ENCODE data around the gene CFD. TPM values are rescaled to one million over a fixed set of nuclear protein-coding genes. Genes with fewer than 3 reads are reported as not detected.

Gene CFD
- total RNA-seq, 1 experiment from 2014 or later = 8.0 TPM

DNA sequence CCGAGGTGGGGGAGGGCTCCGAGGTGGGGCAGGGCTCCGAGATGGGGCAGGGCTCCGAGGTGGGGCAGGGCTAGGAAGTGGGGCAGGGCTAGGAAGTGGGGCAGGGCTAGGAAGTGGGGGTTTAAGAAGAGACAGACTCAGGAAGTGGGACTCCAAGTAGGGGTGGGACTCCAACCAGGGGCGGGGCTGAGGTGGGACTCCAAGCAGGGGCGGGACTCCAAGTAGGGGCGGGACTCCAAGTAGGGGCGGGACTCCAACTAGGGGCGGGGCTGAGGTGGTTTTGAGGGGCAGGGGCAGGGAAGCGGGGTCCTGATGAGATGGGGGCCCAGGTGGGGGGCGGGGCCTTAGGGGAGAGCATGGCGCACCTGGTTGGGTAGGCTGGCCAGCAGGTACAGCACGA is 13.6 kb downstream of the CFD start:
- BruUV-seq (replicated peaks) = no TSS peak
- CTCF ChIA-PET = interaction anchor here (0.5 kb wide), 1 partner anchor 194 kb away, joined by 3 read pairs; no protein-coding TSS in a partner anchor
- H3K36me3 ChIP-seq (ENCODE audit: low read depth) = no peaks in the 10 kb centered on the region
- peaks cover 40% of the 10 kb centered on the region for H3F3A ChIP-seq (ENCODE audit: insufficient read depth, low read depth)
- no peak overlapping the region for H3K4me3 ChIP-seq
- H4K20me1 ChIP-seq (ENCODE audit: insufficient read depth) = no peaks in the 10 kb centered on the region; the same call in 1 of the 2 replicates
- no peaks in the 10 kb centered on the region for H3K9me2 ChIP-seq (ENCODE audit: insufficient read depth)
- no peak for TF ChIP-seq EZH2 (IDR thresholded peaks at IDR 0.05; ENCODE audit: low read depth)
- no peak for TF ChIP-seq CTCF (conservative IDR thresholded peaks at IDR 0.05)
- POLR2A ChIA-PET (ENCODE audit: unreplicated experiment) = no interaction called here
- H3K27ac ChIP-seq = no peak overlapping the region
- no peaks in the 10 kb centered on the region for H3K27me3 ChIP-seq (ENCODE audit: insufficient read depth, low read depth)
- intact Hi-C loops (cut with micrococcal nuclease; ENCODE audit: unreplicated experiment) = no loop called here
- H3K79me2 ChIP-seq (ENCODE audit: low read depth) = no peaks in the 10 kb centered on the region
- no peaks in the 10 kb centered on the region for H3K9me3 ChIP-seq (ENCODE audit: insufficient read depth, low read depth)
- no peak overlapping the region for H3K4me2 ChIP-seq
- H3K4me1 ChIP-seq (replicated peaks; ENCODE audit: insufficient read depth) = peaks cover 29% of the 10 kb centered on the region
- no peak overlapping the region for H2AFZ ChIP-seq
- DNase-seq = peak in 1 of 2 experiments; percentile 51

DNA sequence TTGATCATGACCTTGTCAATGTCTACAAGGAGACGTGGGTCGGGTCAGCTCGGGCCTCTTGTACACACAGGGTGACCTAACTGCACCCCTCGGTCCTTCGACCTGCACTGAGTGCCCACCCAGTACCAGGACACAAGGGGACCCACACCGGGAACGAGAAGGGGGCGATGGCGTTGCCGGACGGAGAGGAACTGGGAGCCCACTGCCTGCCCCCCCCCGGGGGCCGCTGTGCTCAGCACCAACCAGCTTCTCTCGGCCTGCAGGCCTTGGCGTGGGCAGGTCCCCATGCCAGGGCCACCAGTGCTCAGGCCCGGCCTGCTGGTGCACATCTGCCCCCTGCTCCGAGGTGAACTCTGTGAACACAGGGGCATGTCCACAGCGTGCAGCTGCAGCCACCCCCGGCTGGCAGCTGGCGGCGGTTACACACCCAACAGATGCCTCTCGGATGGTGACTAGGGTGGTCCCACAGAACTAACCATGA is 14.1 kb downstream of the CFD start:
- Histone ChIP-seq H3K79me2 (ENCODE audit: low read depth) (no peaks in the 10 kb centered on the region), H3K9me2 (ENCODE audit: insufficient read depth) (no peaks in the 10 kb centered on the region), H4K20me1 (ENCODE audit: insufficient read depth) (no peaks in the 10 kb centered on the region; the same call in 1 of the 2 replicates), H3K4me1 (replicated peaks; ENCODE audit: insufficient read depth) (peaks cover 28% of the 10 kb centered on the region), H3K27me3 (ENCODE audit: insufficient read depth, low read depth) (no peaks in the 10 kb centered on the region), H3K4me2 (no peak overlapping the region), H3K27ac (no peak overlapping the region), H3K36me3 (ENCODE audit: low read depth) (no peaks in the 10 kb centered on the region), H3F3A (ENCODE audit: insufficient read depth, low read depth) (peaks cover 40% of the 10 kb centered on the region), H2AFZ (no peak overlapping the region), H3K4me3 (no peak overlapping the region), H3K9me3 (ENCODE audit: insufficient read depth, low read depth) (no peaks in the 10 kb centered on the region)
- intact Hi-C loops (cut with micrococcal nuclease; ENCODE audit: unreplicated experiment) = no loop called here
- ChIA-PET CTCF (no interaction called here), POLR2A (ENCODE audit: unreplicated experiment) (interaction anchor here (0.5 kb wide), 1 partner anchor 204 kb away, joined by 3 read pairs; no protein-coding TSS in a partner anchor)
- TF ChIP-seq EZH2 (IDR thresholded peaks at IDR 0.05; ENCODE audit: low read depth) (no peak), CTCF (conservative IDR thresholded peaks at IDR 0.05) (no peak)
- BruUV-seq (replicated peaks) = no TSS peak
- no peak for DNase-seq

GRCh38 chr19:875265-875879 is 15.9 kb downstream of the CFD start:
- ChIA-PET CTCF (interaction anchor here (0.6 kb wide), 1 partner anchor 103 kb away, joined by 5 read pairs; no protein-coding TSS in a partner anchor), POLR2A (ENCODE audit: unreplicated experiment) (interaction anchor here (0.6 kb wide), 1 partner anchor 46 kb away, joined by 3 read pairs; no protein-coding TSS in a partner anchor)
- intact Hi-C loops (cut with micrococcal nuclease; ENCODE audit: unreplicated experiment) = no loop called here
- no peaks in the 10 kb centered on the region for H3K36me3 ChIP-seq (ENCODE audit: low read depth)
- no peak overlapping the region for H3K27ac ChIP-seq
- no peaks in the 10 kb centered on the region for H3K9me2 ChIP-seq (ENCODE audit: insufficient read depth)
- H2AFZ ChIP-seq = no peak overlapping the region
- H3K4me3 ChIP-seq = no peak overlapping the region
- H3F3A ChIP-seq (ENCODE audit: insufficient read depth, low read depth) = peaks cover 26% of the 10 kb centered on the region; the same call in 1 of the 2 replicates
- peaks cover 11% of the 10 kb centered on the region; the same call in 1 of the 2 replicates for H3K4me1 ChIP-seq (replicated peaks; ENCODE audit: insufficient read depth)
- no peaks in the 10 kb centered on the region for H3K9me3 ChIP-seq (ENCODE audit: insufficient read depth, low read depth)
- no TSS peak for BruUV-seq (replicated peaks)
- TF ChIP-seq CTCF (conservative IDR thresholded peaks at IDR 0.05) = no peak
- no peak for TF ChIP-seq EZH2 (IDR thresholded peaks at IDR 0.05; ENCODE audit: low read depth)
- no peaks in the 10 kb centered on the region for H3K27me3 ChIP-seq (ENCODE audit: insufficient read depth, low read depth)
- H3K4me2 ChIP-seq = no peak overlapping the region
- no peaks in the 10 kb centered on the region for H3K79me2 ChIP-seq (ENCODE audit: low read depth)
- no peaks in the 10 kb centered on the region; the same call in 1 of the 2 replicates for H4K20me1 ChIP-seq (ENCODE audit: insufficient read depth)
- DNase-seq = no peak
